ENCODE data around the gene DYRK2.

The DYRK2 gene

GRCh38 chr12:67705394-67706370 lies 57.1 kb downstream of the DYRK2 start:
- DNase-seq (ENCODE audit: low read depth): no peak

GRCh38 chr12:67709367-67709954 lies 60.9 kb downstream of the DYRK2 start:
- no peak for DNase-seq (ENCODE audit: low read depth)

DNA sequence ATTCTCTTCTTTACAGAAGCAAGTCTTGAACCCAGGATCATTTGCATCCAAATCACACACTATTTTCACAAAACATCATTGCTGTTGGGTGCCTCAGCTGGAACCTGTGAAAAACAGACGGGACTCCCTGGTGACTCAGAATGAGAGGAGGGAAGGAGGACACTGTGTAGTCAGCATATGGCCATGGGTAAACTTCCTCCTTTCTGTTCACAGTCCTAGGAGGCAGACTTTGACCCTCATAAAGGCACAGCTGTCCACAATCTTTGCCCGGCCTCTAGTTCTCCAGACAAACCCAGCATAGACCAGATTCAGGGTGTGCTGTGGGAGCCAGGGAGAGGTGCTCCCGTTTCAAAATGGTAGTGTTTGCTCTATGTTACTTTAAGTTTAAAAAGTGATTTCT lies 62.0 kb downstream of the DYRK2 start:
- no peak for DNase-seq (ENCODE audit: low read depth)

- DNase-seq (ENCODE audit: low read depth): no peak
Measured at GRCh38 chr12:67712011-67712410, 63.5 kb downstream of the DYRK2 start.

DNA sequence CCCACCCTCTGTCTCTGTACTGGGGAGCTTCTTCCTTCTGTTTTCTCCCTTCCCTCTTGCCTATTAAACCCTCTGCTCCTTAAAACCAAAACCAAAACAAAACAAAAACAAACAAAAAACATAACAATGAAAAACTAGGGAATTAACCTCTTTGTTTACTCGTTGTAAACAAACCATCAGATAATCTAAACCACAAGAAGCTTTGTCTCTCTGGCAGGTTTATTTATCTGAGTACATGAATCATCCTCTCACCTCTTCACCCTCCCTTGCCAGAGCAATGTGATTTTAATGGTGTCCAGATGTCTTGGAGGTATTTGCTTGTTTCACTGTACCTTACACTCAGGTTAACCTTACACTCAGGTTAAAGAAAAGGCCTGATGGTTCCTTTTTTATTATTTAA lies 66.1 kb downstream of the DYRK2 start:
- DNase-seq (ENCODE audit: low read depth): no peak
